GM21529 (cell line): ENCODE results near the gene SMIM43.

Experiments used
- ATAC-seq: cut with Tn5 transposase; IDR thresholded peaks from one replicate; pipeline ENCODE4 v1.9.1; 2021; ENCODE audit not compliant: unreplicated experiment

The SMIM43 gene

DNA sequence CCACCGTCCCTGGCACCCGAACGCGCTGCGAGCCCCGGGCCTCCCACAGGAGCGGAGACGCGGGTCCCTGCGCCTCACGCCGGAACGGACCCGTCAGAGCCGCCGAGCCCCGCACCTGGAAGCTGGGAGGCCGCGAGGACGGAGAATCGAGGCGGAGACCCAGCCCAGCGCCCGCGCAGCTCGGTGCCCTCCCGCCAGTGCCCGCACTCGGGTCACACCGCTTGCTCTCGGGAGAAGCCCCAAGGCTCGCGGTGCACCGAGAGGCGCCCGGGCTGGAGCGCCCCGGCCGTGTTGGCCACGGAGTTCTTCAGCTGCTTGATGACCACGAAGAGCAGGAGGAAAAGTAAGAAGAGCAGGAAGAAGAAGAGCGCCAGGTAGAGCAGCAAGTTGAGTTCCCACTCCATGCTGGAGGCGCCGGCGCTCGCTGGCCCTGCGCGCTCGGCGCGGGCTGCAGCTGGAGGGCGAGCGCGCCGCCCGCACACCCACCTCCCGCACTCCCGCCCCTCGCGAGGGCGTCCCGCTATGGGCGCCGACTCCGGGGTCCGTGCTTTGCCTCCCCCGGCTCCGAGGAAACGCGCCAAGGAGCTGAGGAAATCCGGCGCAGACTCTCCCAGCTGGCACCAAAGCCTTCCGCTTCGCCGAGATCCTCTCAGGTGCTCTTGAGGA, at the start of gene SMIM43:
Gene SMIM43 (minus strand): TSS at position 463 of the 666 bp plus-strand sequence. CDS start 59 bp downstream, at position 404.
- ATAC-seq = no peak

DNA sequence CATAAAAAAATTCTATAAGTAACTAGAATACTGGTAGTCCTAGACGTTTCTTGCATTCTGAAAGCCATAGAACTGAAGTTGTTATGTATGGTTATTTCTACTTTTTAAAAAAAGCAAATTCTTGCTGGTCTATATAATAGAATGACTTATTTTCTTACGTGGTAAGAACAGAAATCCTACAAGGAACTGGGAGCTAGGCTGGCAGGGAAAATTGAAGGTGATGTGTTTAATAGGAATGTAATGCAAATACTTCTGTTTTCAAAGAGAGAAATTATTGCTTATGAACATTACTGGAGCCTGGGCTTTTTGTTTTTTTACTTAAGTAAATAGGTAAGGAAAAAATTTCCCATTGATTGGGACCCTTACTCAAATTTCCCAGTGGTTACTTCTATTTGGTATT, 49.8 kb upstream of the SMIM43 start:
- ATAC-seq = no peak

DNA sequence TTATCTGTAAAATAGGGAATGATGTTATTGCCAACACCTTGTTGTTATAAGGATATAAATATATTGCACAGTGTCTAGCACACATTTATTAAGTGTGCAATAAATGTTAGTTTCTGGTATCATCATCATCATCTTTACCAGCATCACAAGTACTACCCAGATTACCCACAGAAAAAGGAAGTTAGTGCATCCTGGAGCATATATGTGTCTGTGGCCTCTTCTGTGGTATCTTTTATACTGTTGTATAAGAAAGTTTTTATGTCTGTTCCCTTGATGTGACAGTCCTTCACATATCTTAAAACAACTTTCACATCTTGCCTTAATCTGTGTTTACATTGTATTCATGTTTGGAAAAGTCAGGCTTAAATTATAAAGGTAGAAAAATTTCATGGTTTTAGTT, 46.2 kb upstream of the SMIM43 start:
- ATAC-seq = no peak

DNA sequence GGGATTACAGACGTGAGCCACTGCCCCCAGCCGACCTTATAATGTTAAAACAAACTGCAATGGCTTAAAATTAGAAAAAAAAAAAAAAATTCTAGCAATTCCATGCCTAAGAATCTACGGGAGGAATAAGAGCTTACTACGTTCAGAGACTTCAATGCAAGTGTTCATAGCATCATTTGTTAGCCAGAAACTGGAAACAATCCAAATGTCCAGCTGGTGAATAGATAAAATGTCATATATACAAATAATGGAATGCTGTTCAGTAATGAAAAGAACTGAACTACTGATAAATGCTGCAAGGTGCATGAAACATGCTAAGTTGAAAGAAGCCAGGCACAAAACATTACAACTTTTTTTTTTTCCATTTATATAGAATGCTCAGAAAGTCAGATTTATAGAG, 41.4 kb upstream of the SMIM43 start:
- no peak for ATAC-seq

DNA sequence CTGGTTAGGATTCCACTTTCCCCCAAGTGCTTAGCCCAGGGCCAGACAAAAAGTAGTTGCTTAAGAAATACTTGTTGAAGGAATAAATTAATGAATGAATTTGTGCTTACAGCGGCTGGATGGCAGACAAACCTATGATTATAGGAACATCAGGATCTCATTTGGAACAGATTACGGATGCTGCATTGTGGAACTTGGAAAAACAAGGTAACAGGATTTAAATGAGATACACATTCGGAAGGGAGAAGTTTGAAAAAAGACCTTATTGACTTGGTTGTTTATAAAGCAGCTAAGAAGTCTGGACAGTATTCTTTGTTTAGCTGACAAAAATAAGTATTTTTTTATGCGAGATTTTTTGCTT, 36.7 kb upstream of the SMIM43 start:
- ATAC-seq = no peak

DNA sequence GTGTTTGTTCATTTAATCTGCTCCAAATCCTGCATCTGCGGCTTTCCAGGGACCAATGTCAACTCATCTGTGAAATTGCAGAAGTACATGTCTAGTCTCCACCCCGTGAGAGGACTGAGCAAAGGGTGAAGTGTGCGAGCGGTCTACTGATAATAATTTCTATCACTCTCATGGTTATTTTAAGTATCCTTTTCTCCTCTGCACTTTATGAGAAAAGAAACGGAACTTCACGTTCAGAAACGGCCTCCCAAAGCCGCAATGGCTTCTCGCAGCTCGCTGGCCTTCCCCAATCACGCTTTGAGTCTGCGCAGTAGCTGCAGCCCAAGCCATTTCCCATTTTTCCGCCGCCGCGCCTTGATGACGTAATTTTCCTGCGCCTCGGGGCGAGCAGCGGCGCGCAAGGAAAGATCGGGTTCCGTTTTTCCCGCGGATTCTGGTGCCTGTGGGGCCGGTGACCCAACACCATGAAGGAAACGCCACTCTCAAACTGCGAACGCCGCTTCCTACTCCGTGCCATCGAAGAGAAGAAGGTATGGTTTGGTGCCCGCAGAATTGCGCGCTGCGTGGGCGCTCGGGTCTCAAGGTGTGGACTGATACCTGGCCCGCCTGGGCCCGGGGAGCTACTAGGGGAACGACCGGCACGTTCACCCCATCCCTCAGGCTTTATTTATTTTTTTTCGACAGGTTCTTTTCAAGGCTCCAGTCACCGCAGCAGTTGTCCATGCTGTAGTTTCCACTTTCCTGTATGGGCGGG, 36.2 kb upstream of the SMIM43 start, which contains the start of gene EXOSC9:
Gene EXOSC9 (plus strand): TSS at position 363 of the 754 bp plus-strand sequence. CDS start 102 bp downstream, at position 465.
- ATAC-seq = peak; percentile 80

DNA sequence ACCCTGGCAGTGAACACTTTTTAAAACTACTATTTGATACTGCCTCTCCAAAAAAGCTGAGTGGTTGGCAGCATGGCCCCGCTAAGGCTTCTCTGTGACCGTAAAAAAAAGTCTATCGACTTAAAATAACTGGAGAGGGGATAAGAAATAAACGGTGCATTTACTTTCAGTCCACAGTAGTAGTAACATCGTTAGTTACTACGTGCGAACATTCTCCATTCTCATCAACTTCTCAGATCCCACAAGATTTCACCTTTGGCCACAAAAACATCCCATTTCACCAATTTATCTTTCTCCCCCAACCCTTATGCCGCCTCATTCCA, 35.6 kb upstream of the SMIM43 start:
- ATAC-seq = peak; percentile 20

DNA sequence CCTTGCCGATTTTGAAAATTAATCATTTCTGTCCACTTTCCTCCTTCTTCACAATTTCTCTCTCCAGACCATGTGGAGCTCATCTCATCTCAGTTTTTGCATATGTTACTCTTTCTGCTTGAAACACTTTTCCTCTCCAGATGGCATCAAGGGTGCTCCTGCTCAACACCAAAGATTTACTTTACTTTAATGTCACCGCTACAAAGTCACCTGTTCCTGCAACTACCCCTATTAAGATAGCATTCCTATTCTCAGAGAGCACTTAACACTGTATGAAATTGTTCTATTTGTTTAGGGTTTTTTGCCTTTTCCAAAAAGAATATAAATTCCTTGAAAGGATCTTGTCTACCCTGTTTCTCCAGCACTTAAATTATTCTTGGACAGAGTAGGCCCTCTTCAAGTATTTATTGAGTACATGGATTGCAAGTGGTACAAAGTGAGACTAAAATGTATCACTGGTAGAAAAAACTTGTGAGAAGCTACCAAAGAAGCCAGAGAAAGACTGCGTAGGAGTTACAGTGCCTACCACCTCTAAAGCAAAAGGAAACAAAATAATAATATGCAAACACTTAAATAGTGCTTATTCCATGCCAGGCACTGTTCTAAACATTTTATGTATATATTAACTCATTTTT, 35.0 kb upstream of the SMIM43 start:
- no peak for ATAC-seq

DNA sequence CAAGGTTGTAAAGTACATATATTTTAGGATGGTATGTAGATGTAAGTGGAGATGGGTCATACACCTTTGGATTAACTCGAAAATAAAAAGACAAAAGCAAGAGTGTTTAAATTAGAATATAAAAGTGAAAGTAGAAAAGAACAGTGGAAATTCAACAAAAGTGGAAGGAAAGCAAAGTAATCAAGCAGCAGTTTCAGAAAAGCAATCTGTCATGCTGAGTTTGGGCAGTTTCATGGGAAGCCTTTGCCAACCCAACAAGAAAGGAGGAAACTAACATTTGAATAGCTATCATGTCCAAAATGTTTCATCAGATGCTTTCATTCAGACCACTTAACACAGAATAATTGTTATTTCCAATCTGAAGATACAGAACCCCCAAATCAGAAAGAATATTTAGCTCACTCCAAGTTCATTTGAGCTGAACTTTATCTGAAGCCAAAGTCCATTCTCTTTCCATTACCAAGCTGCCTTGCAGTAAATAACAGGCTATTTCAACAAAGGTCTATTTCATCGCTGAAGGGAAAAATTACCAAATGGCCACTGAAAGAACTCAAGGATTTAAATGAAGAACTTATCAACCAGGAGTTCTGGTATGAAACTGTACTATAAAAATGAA, 34.4 kb upstream of the SMIM43 start:
- ATAC-seq = no peak

DNA sequence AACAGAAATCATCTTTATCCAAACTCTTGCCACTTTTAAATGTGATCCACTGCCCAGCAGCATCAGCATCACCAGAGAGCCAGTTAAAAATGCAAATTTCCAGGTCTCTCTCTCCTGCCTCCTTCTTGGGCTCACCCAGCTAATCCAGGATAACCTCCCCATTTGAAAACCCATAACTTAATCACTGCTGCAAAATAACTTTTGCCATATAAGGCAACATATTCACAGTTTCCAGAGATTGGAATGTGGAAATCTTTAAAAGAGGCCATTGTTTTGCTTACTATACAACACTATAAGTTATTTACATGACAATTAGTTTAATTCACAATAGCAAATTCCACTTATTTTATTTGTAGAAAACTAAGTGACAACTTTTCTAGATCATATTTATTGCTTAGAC, 31.3 kb upstream of the SMIM43 start:
- no peak for ATAC-seq

DNA sequence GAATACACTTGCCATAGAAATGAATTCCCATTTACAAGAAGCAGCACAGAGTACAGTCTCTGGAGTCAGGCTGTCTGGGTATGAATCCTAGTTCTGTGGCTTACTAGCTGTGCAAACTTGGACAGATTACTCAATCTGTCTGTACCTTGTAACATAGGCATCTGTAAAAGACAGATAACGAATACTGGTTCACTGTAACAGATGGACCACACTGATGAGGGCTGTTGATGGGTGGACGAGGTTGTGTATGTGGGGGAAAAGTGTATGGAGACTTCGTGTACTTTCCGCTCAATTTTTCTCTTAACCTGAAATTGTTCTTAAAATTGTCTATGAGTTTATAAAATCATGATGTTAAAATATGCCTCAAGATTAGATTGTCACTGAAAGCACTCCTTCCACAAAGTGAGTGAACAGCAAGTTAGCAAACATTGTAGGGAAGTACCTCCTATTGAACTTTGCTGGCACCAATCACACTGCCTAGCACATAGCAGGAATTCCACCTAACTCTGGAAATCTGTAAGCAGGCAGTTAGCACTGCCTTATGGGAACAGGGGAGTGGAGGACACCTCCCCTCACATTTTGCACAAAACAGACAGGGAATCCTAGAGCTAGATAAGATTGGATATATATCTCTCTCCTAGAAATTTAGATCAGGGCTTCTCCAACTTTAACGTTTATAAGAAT, 29.7 kb upstream of the SMIM43 start:
- no peak for ATAC-seq

DNA sequence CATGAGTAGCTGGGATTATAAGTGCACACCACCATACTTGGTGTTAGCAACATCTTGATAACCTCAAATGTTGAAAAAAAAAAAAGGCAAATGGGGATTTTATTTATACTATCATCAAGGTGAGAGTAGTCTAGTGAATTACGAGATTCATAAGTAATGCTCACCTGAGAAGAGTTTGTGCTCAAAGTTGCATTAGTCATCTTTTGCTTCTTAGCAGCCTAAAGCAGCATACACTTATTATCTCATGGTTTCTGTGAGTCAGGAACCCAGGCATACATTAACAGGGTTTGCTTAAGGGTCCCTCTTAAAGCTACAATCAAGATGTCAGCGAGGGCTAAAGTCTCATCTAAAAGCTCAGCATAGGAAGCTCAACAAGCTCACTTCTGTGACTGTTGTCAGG, 28.0 kb upstream of the SMIM43 start:
- no peak for ATAC-seq

DNA sequence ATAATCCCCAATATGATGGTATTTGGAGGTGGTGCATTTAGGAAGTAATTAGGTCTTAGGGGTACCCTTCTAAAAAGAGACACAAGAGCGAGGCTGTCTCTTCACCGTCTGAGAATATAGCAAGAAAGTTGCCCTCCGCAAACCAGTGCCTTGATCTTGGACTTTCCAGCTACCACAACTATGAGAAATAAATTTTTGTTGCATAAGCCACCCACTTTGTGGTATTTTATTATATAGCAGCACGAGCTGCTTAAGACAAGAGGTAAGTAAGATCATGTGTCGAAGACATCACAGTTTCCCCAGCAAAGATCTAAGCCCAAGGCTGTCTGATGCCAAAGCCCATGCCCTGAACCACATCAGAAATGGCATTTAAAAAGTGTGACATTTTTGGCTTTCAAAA, 26.5 kb upstream of the SMIM43 start:
- no peak for ATAC-seq

DNA sequence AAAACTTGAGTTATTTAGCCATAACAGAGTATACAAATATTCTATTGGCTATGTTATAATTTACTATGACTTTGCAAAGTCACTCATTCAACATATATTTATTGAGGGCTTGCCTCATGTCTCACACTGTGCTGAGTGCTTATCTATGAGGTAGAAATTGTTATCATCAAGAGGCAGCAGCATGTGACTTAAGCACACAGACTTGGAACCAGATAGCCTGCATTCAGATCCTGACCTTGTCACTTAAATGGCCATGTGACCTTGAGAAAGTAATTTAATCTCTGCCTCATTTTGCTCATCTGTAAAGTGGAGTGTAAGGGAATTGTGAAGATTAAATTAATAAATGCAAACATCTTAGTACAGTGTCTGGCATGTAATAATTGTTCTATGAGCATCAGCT, 26.0 kb upstream of the SMIM43 start:
- ATAC-seq = no peak

DNA sequence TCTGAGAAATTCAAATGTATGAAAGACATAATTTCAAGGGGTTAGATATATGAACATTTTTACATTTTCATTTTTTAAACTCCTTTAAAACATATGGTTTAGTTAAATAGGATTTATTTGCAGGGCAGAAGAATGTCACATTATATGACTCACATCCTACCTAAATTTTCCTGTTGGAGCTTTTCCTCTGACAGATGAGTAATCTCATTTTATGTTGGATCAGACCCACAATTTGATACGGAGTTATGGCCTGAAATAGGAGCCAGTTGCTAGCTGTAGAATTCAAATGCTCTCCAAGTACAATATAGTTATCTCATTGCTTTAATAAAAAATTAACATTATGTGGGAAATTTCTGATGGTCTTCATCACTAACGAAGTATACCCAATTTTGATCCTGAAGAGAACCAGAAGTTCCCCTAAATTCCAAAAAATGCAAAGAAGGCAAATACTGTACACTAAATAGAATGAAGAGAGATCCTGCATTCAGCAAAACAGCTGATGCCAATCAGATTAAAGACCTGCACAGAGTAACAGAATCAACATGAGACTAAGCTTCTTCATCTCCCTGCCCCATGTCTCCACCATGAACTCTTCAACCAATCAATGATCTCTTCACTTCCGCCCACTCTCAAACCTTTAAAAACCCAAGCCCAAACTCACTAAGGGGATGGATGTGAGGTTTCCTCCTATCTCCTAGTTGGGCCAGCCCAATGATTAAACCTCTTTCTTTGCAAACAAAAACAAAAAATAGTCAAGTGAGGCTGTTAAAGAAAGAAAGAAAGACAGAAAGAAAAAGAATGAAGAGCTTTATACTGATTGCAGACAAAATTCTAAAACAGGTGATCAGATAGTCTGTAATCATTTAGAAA, 25.2 kb upstream of the SMIM43 start:
- ATAC-seq = no peak

DNA sequence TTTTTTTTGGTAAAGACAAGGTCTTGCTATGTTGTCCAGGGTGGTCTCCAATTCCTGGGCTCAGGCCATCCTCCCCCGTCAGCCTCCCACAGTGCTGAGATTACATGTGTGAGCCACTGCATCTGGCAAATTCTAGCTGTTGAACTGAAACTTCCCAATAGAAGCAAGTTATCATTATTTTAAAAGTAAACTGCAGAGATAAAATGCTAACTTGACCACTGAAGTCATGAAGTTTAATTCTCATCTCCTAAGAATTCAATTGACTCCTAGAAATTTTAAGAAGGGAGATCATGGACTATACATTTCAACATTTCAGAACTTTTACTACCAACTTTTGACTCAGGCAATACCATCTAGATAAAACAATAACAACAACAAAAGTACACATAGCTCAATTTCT, 24.5 kb upstream of the SMIM43 start:
- no peak for ATAC-seq

DNA sequence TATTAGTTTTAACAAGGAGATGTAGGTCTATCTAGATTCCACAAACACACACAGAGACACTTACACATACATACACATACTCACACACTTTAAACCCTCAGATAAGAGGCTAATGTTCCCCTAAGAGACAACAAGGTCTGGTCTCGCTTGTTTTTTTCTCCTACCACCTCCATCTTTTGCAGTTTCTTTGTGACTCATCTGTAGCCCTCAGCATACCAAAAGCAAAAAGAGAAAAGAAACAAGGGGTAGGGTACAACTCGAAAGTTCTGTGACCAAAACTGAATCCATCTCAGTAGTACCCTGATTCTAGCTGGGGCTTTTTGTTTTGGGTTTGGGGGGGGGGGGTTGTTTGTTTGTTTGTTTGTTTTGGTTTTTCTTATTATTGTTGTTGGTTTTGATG, 23.9 kb upstream of the SMIM43 start:
- ATAC-seq = peak; percentile 98

DNA sequence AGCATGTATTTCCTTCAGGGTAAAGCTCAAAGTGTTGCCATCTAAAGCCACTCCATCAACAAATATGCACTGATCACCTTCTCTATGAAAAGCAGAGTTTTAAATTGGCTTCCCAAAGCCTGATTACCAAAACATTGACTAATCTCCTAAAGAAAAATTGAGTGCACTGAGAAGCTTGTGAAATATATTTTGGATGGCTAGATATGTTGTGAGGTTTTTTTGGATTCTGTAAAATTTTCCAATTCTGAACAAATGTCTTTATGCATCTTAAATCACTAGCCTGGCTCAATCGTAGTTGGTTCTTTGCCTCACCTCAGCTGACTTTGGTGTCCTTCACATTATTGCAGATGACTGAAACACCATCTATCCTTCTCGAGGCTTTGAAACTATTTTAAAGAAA, 21.3 kb upstream of the SMIM43 start:
- no peak for ATAC-seq

DNA sequence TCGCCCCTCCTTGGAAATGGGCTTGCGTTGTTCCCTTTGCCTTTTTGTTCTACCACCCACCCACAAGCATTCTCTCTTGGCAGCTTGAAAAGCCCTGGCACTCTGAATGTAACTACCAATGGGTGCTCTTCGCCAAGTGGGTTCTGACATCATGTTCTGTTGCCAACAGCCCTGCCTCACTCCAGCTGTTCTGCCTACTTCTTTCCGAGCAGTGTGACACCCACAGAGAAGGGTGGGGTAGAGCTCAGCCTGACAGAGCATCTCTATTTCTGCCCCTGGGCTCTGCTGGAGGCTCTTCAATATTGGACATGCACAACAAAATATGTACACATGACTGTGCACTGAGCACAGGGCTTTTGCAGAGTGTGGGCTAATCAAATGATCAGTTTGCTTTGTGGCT, 20.5 kb upstream of the SMIM43 start:
- no peak for ATAC-seq

DNA sequence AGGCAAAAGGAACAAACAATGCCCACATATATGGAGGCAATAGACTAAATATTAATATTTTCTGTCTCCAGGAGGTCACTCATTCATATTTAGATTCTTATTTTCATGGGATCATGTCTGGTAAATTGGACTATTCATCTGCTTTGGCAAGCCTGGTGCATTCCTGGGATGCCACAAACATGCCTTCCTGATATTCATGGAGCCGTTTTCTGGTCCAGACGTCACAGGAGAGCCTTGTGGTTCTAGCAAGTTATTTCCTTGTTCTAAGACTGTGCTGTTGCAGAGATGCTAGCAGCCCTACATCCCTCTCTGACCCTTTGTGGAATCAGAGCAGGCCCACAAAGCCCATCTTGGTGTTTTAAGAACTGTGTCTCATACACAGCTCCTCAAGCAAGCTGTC, 20.0 kb upstream of the SMIM43 start:
- no peak for ATAC-seq
